ENCODE measurements around the gene KIRREL2. TPM values are rescaled to one million over a fixed set of nuclear protein-coding genes. Genes with fewer than 3 reads are reported as not detected.

KIRREL2 gene
- total and polyA plus RNA-seq, 2 donors (not counting 1 experiment from before 2014, with no cell fraction given), result not detected

DNA sequence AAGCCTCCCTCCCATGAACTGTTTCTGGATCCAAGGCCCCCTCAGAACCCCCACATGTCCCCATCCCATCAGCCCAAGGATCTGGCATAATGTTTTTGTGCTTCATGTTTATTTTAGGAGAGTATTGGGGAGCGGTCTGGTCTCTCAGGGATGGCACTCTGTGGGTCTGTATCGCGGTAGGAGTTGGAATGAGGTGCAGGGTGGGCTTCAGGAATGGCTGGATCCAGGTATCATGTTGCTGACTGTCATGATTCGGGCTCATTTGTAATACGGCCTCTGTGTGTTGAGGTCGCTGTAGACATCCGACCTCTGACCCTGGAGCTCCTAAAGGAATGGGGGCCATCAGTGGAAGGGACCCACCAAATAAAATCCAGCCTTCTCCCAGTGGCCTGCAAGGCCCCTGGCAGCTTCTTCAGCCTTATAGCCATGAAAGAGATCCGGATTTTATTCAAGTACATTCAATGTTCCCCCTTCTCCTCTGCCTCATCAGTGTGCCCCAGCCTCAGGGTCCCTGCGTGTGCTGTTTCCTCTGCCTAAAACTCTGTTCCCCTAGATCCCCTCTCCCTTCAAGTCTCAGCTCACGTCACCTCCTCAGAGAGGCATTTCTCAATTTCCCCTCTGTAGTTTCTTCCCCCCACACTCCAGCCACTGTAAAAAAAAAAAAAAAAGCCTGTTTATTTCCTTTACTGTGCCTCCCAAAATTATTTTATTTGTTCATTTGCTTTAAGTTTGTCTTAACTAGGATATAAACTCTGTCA, 47.8 kb downstream of the KIRREL2 start:
- DNase-seq, result peak; percentile 44

More for the DNA sequence above, 47.8 kb downstream of the KIRREL2 start:
- TF ChIP-seq, protein P1, sequence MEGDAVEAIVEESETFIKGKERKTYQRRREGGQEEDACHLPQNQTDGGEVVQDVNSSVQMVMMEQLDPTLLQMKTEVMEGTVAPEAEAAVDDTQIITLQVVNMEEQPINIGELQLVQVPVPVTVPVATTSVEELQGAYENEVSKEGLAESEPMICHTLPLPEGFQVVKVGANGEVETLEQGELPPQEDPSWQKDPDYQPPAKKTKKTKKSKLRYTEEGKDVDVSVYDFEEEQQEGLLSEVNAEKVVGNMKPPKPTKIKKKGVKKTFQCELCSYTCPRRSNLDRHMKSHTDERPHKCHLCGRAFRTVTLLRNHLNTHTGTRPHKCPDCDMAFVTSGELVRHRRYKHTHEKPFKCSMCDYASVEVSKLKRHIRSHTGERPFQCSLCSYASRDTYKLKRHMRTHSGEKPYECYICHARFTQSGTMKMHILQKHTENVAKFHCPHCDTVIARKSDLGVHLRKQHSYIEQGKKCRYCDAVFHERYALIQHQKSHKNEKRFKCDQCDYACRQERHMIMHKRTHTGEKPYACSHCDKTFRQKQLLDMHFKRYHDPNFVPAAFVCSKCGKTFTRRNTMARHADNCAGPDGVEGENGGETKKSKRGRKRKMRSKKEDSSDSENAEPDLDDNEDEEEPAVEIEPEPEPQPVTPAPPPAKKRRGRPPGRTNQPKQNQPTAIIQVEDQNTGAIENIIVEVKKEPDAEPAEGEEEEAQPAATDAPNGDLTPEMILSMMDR (IDR thresholded peaks at IDR 0.05), result no peak
- no peak for TF ChIP-seq EZH2 (IDR thresholded peaks at IDR 0.05; ENCODE audit: borderline replicate concordance, insufficient read depth, low read depth, low read length, poor library complexity, severe bottlenecking)
- peaks cover 70% of the 10 kb centered on the region for H3K4me1 Mint-ChIP-seq
- ChIA-PET POLR2A (interaction anchor here (1.0 to 1.5 kb wide), 3 partner anchors 21 to 27 kb away, joined by 3 to 5 read pairs (median 4); no protein-coding TSS in a partner anchor), CTCF (interaction anchor here (1.0 to 1.6 kb wide), 2 partner anchors 24 to 27 kb away, joined by 3 to 4 read pairs; no protein-coding TSS in a partner anchor)
- Histone ChIP-seq H3K27ac (ENCODE audit: low read length in 2 of 2) (peak overlapping the region; percentile 100), H3K79me2 (ENCODE audit: control insufficient read depth, insufficient read depth, low read length) (peaks cover 1% of the 10 kb centered on the region), H3K9me3 (ENCODE audit: control extremely low read depth in 1 of 3, control insufficient read depth in 2 of 3, insufficient read depth in 1 of 3, low read length in 2 of 3) (peaks cover 0 to 3% (median 0%) of the 10 kb centered on the region in 3 donors), H3K27me3 (replicated peaks in 1 of 4; ENCODE audit: control extremely low read depth in 1 of 4, control insufficient read depth in 3 of 4, insufficient read depth in 4 of 4, low read length in 3 of 4) (no peaks in the 10 kb centered on the region), H3K9ac (ENCODE audit: low read length) (no peak overlapping the region), H3K36me3 (replicated peaks in 1 of 2; ENCODE audit: control extremely low read depth in 1 of 2, control insufficient read depth in 1 of 2, extremely low read depth in 1 of 2, insufficient read depth in 2 of 2, low read length in 1 of 2) (no peaks in the 10 kb centered on the region), H4K20me1 (ENCODE audit: control insufficient read depth, insufficient read depth, low read length, poor library complexity, severe bottlenecking) (peaks cover under 1% of the 10 kb centered on the region), H3K4me3 (ENCODE audit: control extremely low read depth in 1 of 5, extremely low read depth in 1 of 5, insufficient read depth in 1 of 5, low read depth in 2 of 5, low read length in 4 of 5) (peak overlapping the region in 1 of 5 experiments; percentile 11), H2AFZ (ENCODE audit: insufficient read depth, low read depth, low read length, poor library complexity, severe bottlenecking) (no peak overlapping the region), H3K4me1 (ENCODE audit: control insufficient read depth in 2 of 2, insufficient read depth in 2 of 2, low read length in 2 of 2) (peaks cover 52 to 64% of the 10 kb centered on the region in 2 donors), H3K4me2 (replicated peaks; ENCODE audit: low read depth, low read length, poor library complexity, severe bottlenecking) (peak overlapping the region; percentile 79)
- ATAC-seq (ENCODE audit: low read depth), result no peak
- no peaks in the 10 kb centered on the region for H3K27me3 Mint-ChIP-seq
- intact Hi-C loops (cut with micrococcal nuclease), result loop anchor here (2.0 to 10.0 kb wide), 2 partner anchors 154 to 190 kb away; partner anchors contain the start of gene KMT2B
- peak overlapping the region; percentile 86 for H3K4me3 Mint-ChIP-seq
- H3K9me3 Mint-ChIP-seq (ENCODE audit: insufficient read depth), result no peaks in the 10 kb centered on the region
- WGBS (ENCODE audit: insufficient coverage), result 69% methylated on average over 9 of the region's 10 CpGs
- peak overlapping the region; percentile 99 for H3K27ac Mint-ChIP-seq

All from B cell (primary cell).